MM.1S (cell line): ENCODE data around the gene STX16.

Source experiments
- DNase-seq: peaks from one replicate; pipeline ENCODE4 v3.0.0-alpha.2; 2015
- H2AFZ ChIP-seq: fragments of 300-600 bp; sonication (generic); 2 replicates; pipeline ENCODE4 v1.6.0; 2016; ENCODE audit warnings: antibody characterized with exemption, low read length
- H3F3A ChIP-seq: fragments of 300-600 bp; sonication (generic); 2 replicates; pipeline ENCODE4 v1.6.1; 2016; ENCODE audit warnings: mild to moderate bottlenecking, antibody characterized with exemption, low read length, moderate library complexity, mixed read lengths; ENCODE audit not compliant: insufficient read depth
- H3K27ac ChIP-seq: fragments of 300-600 bp; sonication (generic); 2 replicates; pipeline ENCODE4 v1.5.1; 2016; ENCODE audit warnings: mild to moderate bottlenecking, low read length
- H3K27me3 ChIP-seq: fragments of 300-600 bp; sonication (generic); replicated peaks from 2 replicates; pipeline ENCODE4 v1.6.0; 2016; ENCODE audit warnings: low read length; ENCODE audit not compliant: insufficient read depth
- H3K36me3 ChIP-seq: fragments of 300-600 bp; sonication (generic); replicated peaks from 2 replicates; pipeline ENCODE4 v1.6.1; 2016; ENCODE audit warnings: mild to moderate bottlenecking, low read length, mixed read lengths; ENCODE audit not compliant: insufficient read depth
- H3K4me1 ChIP-seq: fragments of 300-600 bp; sonication (generic); 2 replicates; pipeline ENCODE4 v1.6.1; 2016; ENCODE audit warnings: low read length, mixed read lengths
- H3K4me2 ChIP-seq: fragments of 300-600 bp; sonication (generic); 2 replicates; pipeline ENCODE4 v1.6.0; 2016; ENCODE audit warnings: low read depth, low read length
- H3K4me3 ChIP-seq: fragments of 300-600 bp; sonication (generic); 2 replicates; pipeline ENCODE4 v1.5.1; 2016; ENCODE audit warnings: low read length, mixed read lengths
- H3K79me2 ChIP-seq: fragments of 300-600 bp; sonication (generic); 2 replicates; pipeline ENCODE4 v1.6.1; 2016; ENCODE audit warnings: mixed run types, low read length, mixed read lengths
- H3K9ac ChIP-seq: fragments of 300-600 bp; sonication (generic); 2 replicates; pipeline ENCODE4 v1.6.1; 2016; ENCODE audit warnings: low read length, mixed read lengths
- H3K9me2 ChIP-seq: fragments of 300-600 bp; sonication (generic); replicated peaks from 2 replicates; pipeline ENCODE4 v1.6.1; 2016; ENCODE audit warnings: mild to moderate bottlenecking, low read length, mixed read lengths; ENCODE audit not compliant: insufficient read depth
- H3K9me3 ChIP-seq: fragments of 300-600 bp; sonication (generic); replicated peaks from 2 replicates; pipeline ENCODE4 v1.6.1; 2016; ENCODE audit warnings: mild to moderate bottlenecking, low read length, mixed read lengths; ENCODE audit not compliant: insufficient read depth
- H4K20me1 ChIP-seq: fragments of 300-600 bp; sonication (generic); 2 replicates; pipeline ENCODE4 v1.6.1; 2016; ENCODE audit warnings: mild to moderate bottlenecking, low read length, moderate library complexity, mixed read lengths; ENCODE audit not compliant: insufficient read depth
- CTCF ChIP-seq: fragments of 300-600 bp; sonication (generic); IDR thresholded peaks from 2 replicates; pipeline ENCODE4 v1.5.1; 2016; ENCODE audit warnings: antibody characterized with exemption, low read length, mixed read lengths
- EZH2 ChIP-seq: fragments of 300-600 bp; sonication (generic); optimal IDR thresholded peaks from 2 replicates; pipeline ENCODE3; 2017; ENCODE audit warnings: low read depth, mild to moderate bottlenecking, antibody characterized with exemption, low read length, mixed read lengths
- EZH2phosphoT487 ChIP-seq: fragments of 300-600 bp; sonication (generic); IDR thresholded peaks from 2 replicates; pipeline ENCODE4 v1.6.1; 2018; ENCODE audit warnings: antibody characterized with exemption, low read length

STX16 gene

GRCh38 chr20:58697201-58697866 lies 46.3 kb downstream of the STX16 start:
- H3K4me1 ChIP-seq, result 0 out of 2 replicates have a peak, but pooled peaks cover 4% of the 10 kb centered on the region
- no peaks in the 10 kb centered on the region for H3K79me2 ChIP-seq
- H3K9me3 ChIP-seq, result no peaks in the 10 kb centered on the region
- no peak overlapping the region for H3K4me3 ChIP-seq
- no peak for DNase-seq
- H2AFZ ChIP-seq, result no peak overlapping the region
- H3K9ac ChIP-seq, result no peak overlapping the region
- H3K27me3 ChIP-seq, result no peaks in the 10 kb centered on the region
- no peaks in the 10 kb centered on the region for H3F3A ChIP-seq
- no peak for TF ChIP-seq EZH2phosphoT487
- no peak for TF ChIP-seq EZH2
- TF ChIP-seq CTCF, result no peak
- no peak overlapping the region for H3K27ac ChIP-seq
- H3K4me2 ChIP-seq, result no peak overlapping the region
- no peaks in the 10 kb centered on the region for H3K9me2 ChIP-seq
- H4K20me1 ChIP-seq, result no peaks in the 10 kb centered on the region
- H3K36me3 ChIP-seq, result no peaks in the 10 kb centered on the region

- H3K4me1 ChIP-seq, result 0 out of 2 replicates have a peak, but pooled peaks cover 4% of the 10 kb centered on the region
- no peak overlapping the region for H3K4me3 ChIP-seq
- TF ChIP-seq EZH2 (no peak), EZH2phosphoT487 (no peak), CTCF (no peak)
- H2AFZ ChIP-seq, result no peak overlapping the region
- no peaks in the 10 kb centered on the region for H4K20me1 ChIP-seq
- no peak overlapping the region for H3K4me2 ChIP-seq
- no peaks in the 10 kb centered on the region for H3F3A ChIP-seq
- no peaks in the 10 kb centered on the region for H3K9me2 ChIP-seq
- H3K27me3 ChIP-seq, result no peaks in the 10 kb centered on the region
- H3K36me3 ChIP-seq, result no peaks in the 10 kb centered on the region
- H3K27ac ChIP-seq, result no peak overlapping the region
- no peak overlapping the region for H3K9ac ChIP-seq
- no peaks in the 10 kb centered on the region for H3K79me2 ChIP-seq
- DNase-seq, result no peak
- no peaks in the 10 kb centered on the region for H3K9me3 ChIP-seq
Measured at GRCh38 chr20:58697867-58698703, 47.0 kb downstream of the STX16 start.

- Histone ChIP-seq H3K36me3 (no peaks in the 10 kb centered on the region), H3K9me2 (no peaks in the 10 kb centered on the region)
Measured at GRCh38 chr20:58698741-58699622, 47.9 kb downstream of the STX16 start.

More at GRCh38 chr20:58698741-58699622, 47.9 kb downstream of the STX16 start:
- H3K4me3 ChIP-seq, result no peak overlapping the region
- H4K20me1 ChIP-seq, result no peaks in the 10 kb centered on the region
- no peaks in the 10 kb centered on the region for H3F3A ChIP-seq
- no peak overlapping the region for H3K9ac ChIP-seq
- H3K9me3 ChIP-seq, result no peaks in the 10 kb centered on the region
- H3K4me2 ChIP-seq, result no peak overlapping the region
- no peak for TF ChIP-seq CTCF
- no peak for TF ChIP-seq EZH2phosphoT487
- TF ChIP-seq EZH2, result no peak
- H3K79me2 ChIP-seq, result no peaks in the 10 kb centered on the region
- H3K4me1 ChIP-seq, result no peaks in the 10 kb centered on the region
- H2AFZ ChIP-seq, result no peak overlapping the region
- H3K27me3 ChIP-seq, result no peaks in the 10 kb centered on the region
- no peak for DNase-seq
- H3K27ac ChIP-seq, result no peak overlapping the region
